EH (cell line): ENCODE data around the gene REPIN1.

Experiments used
- DNase-seq: peaks from one replicate; pipeline ENCODE4 v3.0.0-alpha.2; 2015; ENCODE audit warnings: low read depth

REPIN1 gene

DNA sequence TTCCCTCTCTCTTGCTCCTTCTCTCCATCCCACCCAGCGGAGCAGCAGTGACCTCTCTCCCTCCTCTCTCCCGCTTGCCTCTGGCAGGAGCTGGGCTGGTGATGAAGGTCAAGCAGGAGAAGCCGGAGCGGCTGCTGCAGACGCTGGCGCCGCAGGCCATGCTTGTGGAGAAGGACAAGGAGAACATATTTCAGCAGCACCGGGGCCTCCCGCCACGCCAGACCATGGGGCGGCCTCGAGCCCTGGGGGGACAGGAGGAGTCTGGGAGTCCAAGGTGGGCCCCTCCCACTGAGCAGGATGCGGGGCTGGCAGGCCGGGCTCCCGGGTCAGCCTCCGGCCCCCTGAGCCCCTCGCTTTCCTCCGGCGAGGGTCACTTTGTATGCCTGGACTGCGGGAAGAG, 27.8 kb downstream of the REPIN1 start:
- DNase-seq = no peak

DNA sequence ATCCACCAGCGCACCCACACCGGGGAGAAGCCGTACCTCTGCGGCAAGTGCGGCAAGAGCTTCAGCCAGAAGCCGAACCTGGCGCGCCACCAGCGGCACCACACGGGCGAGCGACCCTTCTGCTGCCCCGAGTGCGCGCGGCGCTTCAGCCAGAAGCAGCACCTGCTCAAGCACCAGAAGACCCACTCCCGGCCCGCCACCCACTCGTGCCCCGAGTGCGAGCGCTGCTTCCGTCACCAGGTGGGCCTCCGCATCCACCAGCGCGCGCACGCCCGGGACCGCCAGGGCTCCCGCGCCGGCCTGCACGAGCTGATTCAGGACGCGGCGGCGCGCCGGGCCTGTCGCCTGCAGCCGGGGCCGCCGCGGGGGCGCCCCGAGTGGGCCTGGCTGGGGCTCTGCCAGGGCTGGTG, 28.2 kb downstream of the REPIN1 start:
- no peak for DNase-seq

DNA sequence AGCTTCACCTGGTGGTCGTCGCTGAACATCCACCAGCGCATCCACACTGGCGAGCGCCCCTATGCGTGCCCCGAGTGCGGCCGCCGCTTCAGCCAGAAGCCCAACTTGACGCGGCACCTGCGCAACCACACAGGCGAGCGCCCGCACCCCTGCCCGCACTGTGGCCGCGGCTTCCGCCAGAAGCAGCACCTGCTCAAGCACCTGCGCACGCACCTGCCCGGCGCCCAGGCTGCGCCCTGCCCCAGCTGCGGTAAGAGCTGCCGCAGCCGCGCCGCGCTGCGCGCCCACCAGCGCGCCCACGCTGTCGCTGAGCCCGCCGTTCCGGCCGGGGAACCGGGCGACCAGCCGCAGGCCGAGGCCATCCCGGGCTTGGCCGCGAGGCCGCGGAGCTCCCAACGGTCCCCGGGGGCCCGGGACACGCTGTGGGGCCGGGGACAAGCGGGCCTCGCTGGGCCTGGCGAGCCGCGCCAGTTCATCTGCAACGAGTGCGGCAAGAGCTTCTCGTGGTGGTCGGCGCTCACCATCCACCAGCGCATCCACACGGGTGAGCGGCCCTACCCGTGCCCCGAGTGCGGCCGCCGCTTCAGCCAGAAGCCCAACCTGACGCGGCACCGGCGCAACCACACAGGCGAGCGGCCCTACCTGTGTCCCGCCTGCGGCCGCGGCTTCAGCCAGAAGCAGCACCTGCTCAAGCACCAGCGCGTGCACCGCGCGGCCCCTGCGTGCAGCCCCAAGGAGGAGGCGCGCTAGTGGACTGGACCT, 28.9 kb downstream of the REPIN1 start:
- DNase-seq = no peak

DNA sequence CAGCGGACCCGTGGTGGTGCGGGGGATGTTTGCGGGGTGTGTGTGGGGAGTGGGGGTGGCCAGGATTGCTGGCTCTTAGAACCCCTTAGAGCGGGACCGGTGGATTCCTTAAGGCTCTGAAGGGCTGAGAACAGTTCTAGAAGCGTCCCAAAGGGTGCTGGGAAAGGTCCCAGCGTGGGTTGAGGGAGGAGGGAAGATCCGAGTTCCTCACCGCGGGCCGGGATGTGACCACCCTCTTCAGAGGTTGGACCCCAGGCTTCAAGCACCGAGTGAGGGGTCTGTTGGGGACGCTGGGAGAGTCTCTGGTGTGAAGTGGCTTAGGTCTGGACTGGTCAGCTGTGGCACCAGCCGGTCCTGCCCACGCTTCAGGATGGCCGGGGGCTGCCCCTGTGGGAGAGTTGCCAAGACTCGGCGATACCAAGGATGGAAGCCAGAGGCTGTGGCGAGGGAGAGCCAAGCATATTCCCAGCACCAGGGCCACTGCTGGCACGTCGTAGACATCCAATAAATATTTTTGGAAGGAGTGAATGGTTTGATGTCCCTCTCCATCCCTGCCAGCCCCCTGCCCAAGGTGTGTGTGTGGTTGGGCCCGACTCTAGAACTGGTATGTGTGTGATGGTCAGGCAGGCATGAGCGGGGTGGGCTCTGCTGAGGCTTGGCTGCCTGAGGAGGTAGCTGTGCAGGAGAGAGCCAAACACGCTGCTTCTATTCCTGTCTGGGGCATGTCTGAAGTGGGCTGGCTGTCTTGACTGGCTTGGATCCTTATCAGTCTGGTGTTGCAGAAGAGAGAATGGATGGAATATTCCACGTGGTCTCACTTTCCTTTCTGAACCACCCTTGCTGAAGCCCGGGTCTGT, 29.7 kb downstream of the REPIN1 start:
- peak; percentile 2 for DNase-seq

DNA sequence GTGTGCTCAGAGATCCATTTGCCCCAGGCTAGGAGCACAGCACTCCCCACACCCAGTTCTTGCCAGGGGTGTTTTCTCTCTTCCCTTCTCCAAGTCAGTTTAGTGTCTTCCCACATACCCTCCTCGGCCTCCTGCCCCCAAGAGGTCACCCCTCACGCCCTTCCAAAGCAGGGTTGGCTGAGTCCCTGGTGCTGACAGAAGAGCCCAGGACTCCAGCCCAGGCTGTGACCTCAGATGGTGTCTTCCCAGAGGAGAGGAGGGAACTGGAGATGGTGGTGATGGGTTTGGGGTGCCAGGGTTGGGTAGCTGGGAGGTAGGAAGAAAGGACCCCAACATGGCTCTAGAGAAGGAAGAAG, 30.3 kb downstream of the REPIN1 start:
- DNase-seq = no peak

- no peak for DNase-seq
Measured at GRCh38 chr7:150399421-150400007, 30.9 kb downstream of the REPIN1 start.

- DNase-seq = peak; percentile 69
Measured at GRCh38 chr7:150400008-150400787, 31.6 kb downstream of the REPIN1 start.

GRCh38 chr7:150400788-150401423, 32.3 kb downstream of the REPIN1 start:
- no peak for DNase-seq

- DNase-seq = no peak
Measured at GRCh38 chr7:150401424-150401790, 32.8 kb downstream of the REPIN1 start.

DNA sequence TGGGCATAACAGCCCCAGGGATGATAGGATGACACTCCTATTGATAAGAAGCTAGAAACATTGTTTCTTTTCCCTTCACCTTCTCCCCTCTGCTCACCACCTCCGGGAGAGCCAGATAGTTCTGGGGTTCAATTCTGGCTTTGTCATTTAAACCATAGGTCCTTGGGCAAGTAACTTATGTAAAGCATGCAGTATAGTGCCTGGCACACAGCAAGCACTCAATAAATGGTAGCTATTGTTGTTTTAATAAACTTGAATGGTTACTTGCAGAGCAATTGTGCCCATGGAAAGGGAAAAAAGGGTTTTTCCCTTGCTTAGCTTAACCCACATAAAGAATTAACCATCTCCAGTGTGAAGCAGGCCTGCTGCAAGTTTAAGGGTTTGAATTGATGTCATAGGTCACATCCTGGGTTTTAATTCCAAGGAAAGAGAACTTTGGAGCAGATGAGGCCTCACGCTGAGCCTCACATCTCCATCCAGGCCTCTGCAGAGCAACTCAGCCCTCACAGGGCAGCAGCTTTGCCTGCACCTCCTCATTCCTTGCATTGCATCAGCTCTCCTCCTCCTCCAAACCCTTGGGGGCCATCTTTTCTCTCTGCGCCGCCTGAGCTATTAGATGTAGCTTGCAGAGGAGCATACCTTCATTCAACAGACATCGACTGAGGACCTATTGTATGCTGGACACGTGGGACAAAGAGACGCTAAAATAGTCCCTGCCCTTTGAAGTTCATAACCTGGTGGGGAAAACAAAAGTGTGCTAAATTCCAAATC, 33.4 kb downstream of the REPIN1 start:
- peak; percentile 5 for DNase-seq

- no peak for DNase-seq
Measured at GRCh38 chr7:150402671-150403321, 34.2 kb downstream of the REPIN1 start.

- no peak for DNase-seq
Measured at GRCh38 chr7:150403376-150404171, 35.0 kb downstream of the REPIN1 start.

DNA sequence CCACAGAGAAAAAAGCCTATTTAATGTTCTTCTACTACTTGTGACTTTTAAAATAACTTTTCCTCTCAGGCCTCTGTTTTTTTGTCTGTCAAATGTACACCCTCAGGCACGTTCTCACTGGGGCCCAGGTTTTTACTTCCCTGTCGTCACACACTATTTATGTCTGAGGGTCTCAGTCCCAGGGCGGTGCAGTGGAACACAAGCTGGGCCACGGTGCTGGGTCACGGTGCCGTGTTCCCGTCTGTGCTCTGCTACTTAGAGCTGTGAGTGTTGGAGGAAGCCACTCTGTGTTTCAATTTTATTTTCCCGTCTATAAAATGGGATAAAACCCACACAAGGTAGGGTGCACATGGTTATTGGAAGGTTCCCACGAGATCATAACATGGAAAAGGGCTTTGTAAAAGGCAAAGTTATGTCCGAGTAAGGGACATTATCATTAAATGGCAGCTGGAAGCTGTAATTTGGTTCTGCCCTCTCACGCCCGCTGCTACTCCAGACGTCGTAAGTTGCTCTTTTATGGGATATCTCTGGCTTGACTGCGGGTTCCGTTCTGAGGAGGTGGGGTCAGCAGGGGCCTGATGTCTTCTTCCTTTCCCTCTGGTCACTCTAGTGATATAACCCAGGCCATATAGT, 35.7 kb downstream of the REPIN1 start:
- DNase-seq = no peak

- DNase-seq = peak; percentile 85
Measured at GRCh38 chr7:150404805-150405583, 36.4 kb downstream of the REPIN1 start.

- peak; percentile 40 for DNase-seq
Measured at GRCh38 chr7:150405584-150406311, 37.1 kb downstream of the REPIN1 start.

DNA sequence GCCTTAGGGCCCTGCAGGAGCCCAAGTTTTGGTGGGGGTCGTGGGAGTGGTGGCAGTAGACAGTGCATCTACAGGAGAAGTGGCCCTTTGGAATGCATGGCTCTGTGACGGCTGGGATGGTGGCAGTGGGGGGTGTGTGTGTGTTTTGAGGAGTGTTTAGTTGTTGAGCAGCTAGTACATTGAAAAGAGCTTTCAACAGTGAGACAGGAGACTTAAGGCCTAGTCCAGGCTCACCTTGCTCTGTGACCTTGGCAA, 37.6 kb downstream of the REPIN1 start:
- no peak for DNase-seq

DNA sequence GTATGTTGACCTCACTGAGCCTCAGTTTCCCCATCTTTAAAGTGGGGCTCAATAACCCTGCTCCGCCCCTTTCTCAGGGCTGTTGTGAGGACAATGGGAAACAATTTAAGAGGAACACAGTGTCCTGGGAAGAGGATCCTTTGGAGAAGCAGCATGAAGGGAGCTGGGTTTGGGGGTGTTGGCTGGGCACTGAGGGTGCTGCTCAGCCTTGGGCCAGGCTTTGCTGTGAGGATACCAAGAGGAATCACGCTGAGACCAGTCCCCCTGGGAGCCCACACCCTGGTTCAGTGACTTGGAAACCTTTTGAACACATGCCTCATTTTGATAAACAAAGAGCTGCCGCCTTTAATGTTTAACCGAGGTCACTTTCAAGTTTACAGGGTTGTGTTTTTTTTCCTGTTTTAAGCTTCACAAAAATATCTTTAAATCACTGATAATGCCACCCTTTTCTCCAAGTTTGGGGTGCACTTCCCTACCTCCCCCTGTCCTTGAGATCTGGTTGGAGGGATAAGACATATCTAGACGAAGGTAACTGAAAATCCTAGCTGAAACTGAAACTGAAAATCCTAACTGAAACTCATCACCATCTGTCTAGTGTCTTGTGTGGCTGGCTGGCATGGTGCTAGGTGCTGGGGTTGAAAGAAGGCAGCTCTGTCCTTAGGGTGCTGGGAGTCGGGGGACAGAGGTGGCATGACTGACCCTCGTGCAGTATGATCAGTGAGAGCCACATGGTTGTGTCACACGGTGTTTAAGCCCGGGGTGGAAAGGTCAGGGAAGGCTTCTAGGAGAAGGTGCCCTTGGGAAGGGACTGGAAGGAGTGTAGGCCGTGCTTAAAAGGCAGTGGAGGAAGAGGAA, 38.2 kb downstream of the REPIN1 start:
- peak; percentile 22 for DNase-seq
